Measurements from ENCODE around the gene SNAPC5. TPM values are rescaled to one million over a fixed set of nuclear protein-coding genes. Genes with fewer than 3 reads are reported as not detected.
"Not testable (repeated sequence)": the region's sequence is repeated elsewhere in the genome, so short reads cannot be mapped to it uniquely, and the experiment has no call there.

SNAPC5 gene
- total RNA-seq, 1 experiment from 2014 or later, result 38.2 TPM

DNA sequence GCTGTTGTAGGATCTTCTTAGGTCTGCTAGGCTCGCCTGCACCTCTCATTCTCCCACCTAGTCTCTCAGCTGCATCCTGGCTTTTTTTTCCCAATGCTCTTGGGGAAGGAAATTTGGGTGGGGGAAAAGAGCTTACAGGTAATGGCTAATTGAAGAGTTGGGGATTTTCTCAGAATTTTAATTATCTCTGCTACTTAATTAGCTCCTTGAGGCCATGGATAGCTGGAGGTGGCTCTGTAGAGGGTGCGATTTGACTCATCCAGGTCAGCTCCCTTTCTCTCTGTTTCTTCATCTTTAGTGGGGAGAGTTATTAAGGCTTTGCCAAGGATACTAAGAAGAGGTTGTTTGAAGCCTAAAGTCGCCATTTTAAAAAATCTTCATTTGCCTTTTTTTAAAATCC, 22.6 kb downstream of the SNAPC5 start:
- Histone ChIP-seq H3K4me3 (ENCODE audit: low read length) (no peak overlapping the region), H3K9me3 (ENCODE audit: low read length) (no peaks in the 10 kb centered on the region), H3K9ac (ENCODE audit: low read length) (no peak overlapping the region), H3K79me2 (ENCODE audit: low read length) (no peaks in the 10 kb centered on the region), H3K27ac (ENCODE audit: low read length) (no peak overlapping the region), H3K36me3 (ENCODE audit: low read depth, low read length) (no peaks in the 10 kb centered on the region; the same call in 1 of the 2 replicates), H3K4me2 (ENCODE audit: low read length) (no peak overlapping the region), H2AFZ (ENCODE audit: low read length) (no peak overlapping the region), H3K4me1 (ENCODE audit: insufficient read depth, low read length) (0 out of 2 replicates have a peak, but pooled peaks cover 7% of the 10 kb centered on the region), H3K27me3 (ENCODE audit: low read length) (no peaks in the 10 kb centered on the region), H4K20me1 (ENCODE audit: low read length) (no peaks in the 10 kb centered on the region), H3K9me2 (replicated peaks; ENCODE audit: low read length) (no peaks in the 10 kb centered on the region), H3F3A (ENCODE audit: low read length, unreplicated experiment) (no peaks in the 10 kb centered on the region)
- POLR2A ChIA-PET (ENCODE audit: unreplicated experiment), result no interaction called here
- CTCF ChIA-PET, result no interaction called here
- BruUV-seq (replicated peaks), result no TSS peak
- ATAC-seq, result no peak
- intact Hi-C loops (cut with micrococcal nuclease), result no loop called here
- DNase-seq, result no peak
- TF ChIP-seq EZH2phosphoT487 (IDR thresholded peaks at IDR 0.05; ENCODE audit: borderline replicate concordance, low read length) (no peak), EZH2 (IDR thresholded peaks at IDR 0.05; ENCODE audit: low read length, unreplicated experiment) (no peak)
- TF ChIP-seq, protein P1, sequence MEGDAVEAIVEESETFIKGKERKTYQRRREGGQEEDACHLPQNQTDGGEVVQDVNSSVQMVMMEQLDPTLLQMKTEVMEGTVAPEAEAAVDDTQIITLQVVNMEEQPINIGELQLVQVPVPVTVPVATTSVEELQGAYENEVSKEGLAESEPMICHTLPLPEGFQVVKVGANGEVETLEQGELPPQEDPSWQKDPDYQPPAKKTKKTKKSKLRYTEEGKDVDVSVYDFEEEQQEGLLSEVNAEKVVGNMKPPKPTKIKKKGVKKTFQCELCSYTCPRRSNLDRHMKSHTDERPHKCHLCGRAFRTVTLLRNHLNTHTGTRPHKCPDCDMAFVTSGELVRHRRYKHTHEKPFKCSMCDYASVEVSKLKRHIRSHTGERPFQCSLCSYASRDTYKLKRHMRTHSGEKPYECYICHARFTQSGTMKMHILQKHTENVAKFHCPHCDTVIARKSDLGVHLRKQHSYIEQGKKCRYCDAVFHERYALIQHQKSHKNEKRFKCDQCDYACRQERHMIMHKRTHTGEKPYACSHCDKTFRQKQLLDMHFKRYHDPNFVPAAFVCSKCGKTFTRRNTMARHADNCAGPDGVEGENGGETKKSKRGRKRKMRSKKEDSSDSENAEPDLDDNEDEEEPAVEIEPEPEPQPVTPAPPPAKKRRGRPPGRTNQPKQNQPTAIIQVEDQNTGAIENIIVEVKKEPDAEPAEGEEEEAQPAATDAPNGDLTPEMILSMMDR (conservative IDR thresholded peaks at IDR 0.05; ENCODE audit: low read depth, low read length), result no peak

DNA sequence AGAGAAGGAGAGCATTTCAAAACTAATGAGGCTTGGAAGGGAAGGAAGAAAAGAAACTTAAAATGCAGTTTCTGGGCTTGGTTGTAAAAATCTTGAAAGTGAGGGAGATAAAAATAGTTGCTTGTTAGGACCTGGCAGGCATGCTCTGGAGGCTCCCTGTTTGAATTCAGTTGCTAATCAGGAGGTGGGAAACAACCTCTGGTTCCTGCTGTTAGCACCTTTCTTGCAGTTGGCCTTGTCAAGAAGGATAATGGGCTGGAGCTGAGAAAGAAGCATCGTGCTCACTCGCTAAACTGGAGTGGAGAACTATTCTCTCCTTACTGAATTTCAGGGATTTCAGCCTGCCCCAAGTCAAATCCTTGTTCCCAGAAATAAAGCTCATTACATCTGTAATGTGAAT, 23.4 kb downstream of the SNAPC5 start:
- H3K27me3 ChIP-seq (ENCODE audit: low read length), result no peaks in the 10 kb centered on the region
- H3K4me2 ChIP-seq (ENCODE audit: low read length), result no peak overlapping the region
- 0 out of 2 replicates have a peak, but pooled peaks cover 7% of the 10 kb centered on the region for H3K4me1 ChIP-seq (ENCODE audit: insufficient read depth, low read length)
- H4K20me1 ChIP-seq (ENCODE audit: low read length), result no peaks in the 10 kb centered on the region
- no peaks in the 10 kb centered on the region; the same call in 1 of the 2 replicates for H3K36me3 ChIP-seq (ENCODE audit: low read depth, low read length)
- no peaks in the 10 kb centered on the region for H3K9me3 ChIP-seq (ENCODE audit: low read length)
- intact Hi-C loops (cut with micrococcal nuclease), result no loop called here
- no peak for TF ChIP-seq EZH2phosphoT487 (IDR thresholded peaks at IDR 0.05; ENCODE audit: borderline replicate concordance, low read length)
- TF ChIP-seq, protein P1 (conservative IDR thresholded peaks at IDR 0.05; ENCODE audit: low read depth, low read length), result no peak
- no peak for TF ChIP-seq EZH2 (IDR thresholded peaks at IDR 0.05; ENCODE audit: low read length, unreplicated experiment)
- H2AFZ ChIP-seq (ENCODE audit: low read length), result no peak overlapping the region
- CTCF ChIA-PET, result no interaction called here
- no TSS peak for BruUV-seq (replicated peaks)
- H3K9me2 ChIP-seq (replicated peaks; ENCODE audit: low read length), result no peaks in the 10 kb centered on the region
- no peaks in the 10 kb centered on the region for H3F3A ChIP-seq (ENCODE audit: low read length, unreplicated experiment)
- ATAC-seq (no peak), DNase-seq (no peak)
- no peak overlapping the region for H3K27ac ChIP-seq (ENCODE audit: low read length)
- no peak overlapping the region for H3K4me3 ChIP-seq (ENCODE audit: low read length)
- POLR2A ChIA-PET (ENCODE audit: unreplicated experiment), result no interaction called here
- no peaks in the 10 kb centered on the region for H3K79me2 ChIP-seq (ENCODE audit: low read length)
- H3K9ac ChIP-seq (ENCODE audit: low read length), result no peak overlapping the region

DNA sequence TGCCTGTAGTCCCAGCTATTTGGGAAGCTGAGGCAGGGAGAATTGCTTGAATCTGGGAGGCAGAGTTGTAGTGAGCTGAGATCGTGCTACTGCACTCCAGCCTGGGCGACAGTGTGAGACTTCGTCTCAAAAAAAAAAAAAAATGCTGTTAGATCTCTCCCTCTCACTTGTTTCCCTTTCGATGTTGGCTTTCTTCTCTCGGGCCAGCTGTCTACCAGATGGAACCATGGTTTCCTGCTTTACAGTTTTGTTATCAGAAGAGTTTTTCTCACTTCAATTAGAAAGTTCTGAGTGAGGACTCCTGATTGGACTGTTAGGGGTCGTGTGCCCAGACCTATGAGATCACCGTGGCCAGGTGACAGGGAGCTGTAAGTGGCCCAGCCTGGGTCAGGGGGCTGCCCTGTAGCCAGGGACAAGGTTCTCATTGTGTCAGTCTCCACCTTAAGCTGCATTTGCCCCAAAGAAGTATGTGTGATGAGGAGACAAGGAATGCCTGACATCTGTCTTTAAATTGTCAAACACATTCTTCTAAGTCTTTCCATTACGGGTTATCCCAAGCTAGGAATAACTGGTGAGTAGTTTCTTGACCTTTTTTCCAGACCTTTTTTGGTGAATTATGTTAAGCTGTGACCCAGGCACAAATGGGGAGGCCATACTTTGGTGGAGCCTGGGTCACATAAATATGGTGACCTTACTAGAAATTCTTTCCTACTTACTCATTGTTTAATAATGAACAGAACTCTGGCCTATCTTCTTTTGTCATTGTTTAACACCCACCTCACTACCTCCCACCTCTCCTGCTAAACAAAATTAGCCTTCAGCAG, 25.2 kb downstream of the SNAPC5 start:
- DNase-seq (no peak), ATAC-seq (no peak)
- CTCF ChIA-PET, result no interaction called here
- H3K9me2 ChIP-seq (replicated peaks; ENCODE audit: low read length), result no peaks in the 10 kb centered on the region
- intact Hi-C loops (cut with micrococcal nuclease), result no loop called here
- no peak overlapping the region for H3K4me3 ChIP-seq (ENCODE audit: low read length)
- H3K27ac ChIP-seq (ENCODE audit: low read length), result no peak overlapping the region
- no peak overlapping the region for H2AFZ ChIP-seq (ENCODE audit: low read length)
- H3K9me3 ChIP-seq (ENCODE audit: low read length), result no peaks in the 10 kb centered on the region
- H3K4me1 ChIP-seq (ENCODE audit: insufficient read depth, low read length), result 0 out of 2 replicates have a peak, but pooled peaks cover 7% of the 10 kb centered on the region
- no TSS peak for BruUV-seq (replicated peaks)
- H3K4me2 ChIP-seq (ENCODE audit: low read length), result no peak overlapping the region
- H3K9ac ChIP-seq (ENCODE audit: low read length), result no peak overlapping the region
- no peaks in the 10 kb centered on the region for H3K27me3 ChIP-seq (ENCODE audit: low read length)
- TF ChIP-seq, protein P1 (conservative IDR thresholded peaks at IDR 0.05; ENCODE audit: low read depth, low read length), result no peak
- TF ChIP-seq EZH2 (IDR thresholded peaks at IDR 0.05; ENCODE audit: low read length, unreplicated experiment) (no peak), EZH2phosphoT487 (IDR thresholded peaks at IDR 0.05; ENCODE audit: borderline replicate concordance, low read length) (no peak)
- POLR2A ChIA-PET (ENCODE audit: unreplicated experiment), result no interaction called here
- no peaks in the 10 kb centered on the region for H3F3A ChIP-seq (ENCODE audit: low read length, unreplicated experiment)
- no peaks in the 10 kb centered on the region for H3K79me2 ChIP-seq (ENCODE audit: low read length)
- peaks cover 5% of the 10 kb centered on the region; the same call in 1 of the 2 replicates for H3K36me3 ChIP-seq (ENCODE audit: low read depth, low read length)
- H4K20me1 ChIP-seq (ENCODE audit: low read length), result no peaks in the 10 kb centered on the region

DNA sequence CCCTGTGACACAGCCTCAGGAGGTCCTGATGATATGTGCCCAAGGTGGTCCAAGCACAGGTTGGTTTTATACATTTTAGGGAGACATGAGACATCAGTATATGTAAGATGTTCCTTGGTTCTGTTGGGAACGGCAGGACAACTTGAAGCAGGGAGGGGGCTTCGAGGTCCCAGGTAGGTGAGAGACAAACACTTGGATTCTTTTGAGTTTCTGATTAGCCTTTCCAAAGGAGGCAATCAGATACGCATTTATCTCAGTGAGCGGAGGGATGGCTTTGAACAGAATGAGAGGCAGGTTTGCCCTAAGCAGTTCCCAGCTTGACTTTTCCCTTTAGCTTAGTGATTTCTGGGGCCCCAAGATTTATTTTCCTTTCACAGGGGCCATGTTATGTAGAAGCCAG, 26.7 kb downstream of the SNAPC5 start:
- CTCF ChIA-PET; H2AFZ ChIP-seq (ENCODE audit: low read length); H3F3A ChIP-seq (ENCODE audit: low read length, unreplicated experiment); H4K20me1 ChIP-seq (ENCODE audit: low read length); H3K36me3 ChIP-seq (ENCODE audit: low read depth, low read length); H3K4me3 ChIP-seq (ENCODE audit: low read length); ATAC-seq; H3K4me1 ChIP-seq (ENCODE audit: insufficient read depth, low read length); DNase-seq; H3K79me2 ChIP-seq (ENCODE audit: low read length); intact Hi-C loops (cut with micrococcal nuclease); H3K4me2 ChIP-seq (ENCODE audit: low read length); H3K9ac ChIP-seq (ENCODE audit: low read length); H3K27me3 ChIP-seq (ENCODE audit: low read length); H3K9me2 ChIP-seq (replicated peaks; ENCODE audit: low read length); BruUV-seq (replicated peaks); H3K27ac ChIP-seq (ENCODE audit: low read length); H3K9me3 ChIP-seq (ENCODE audit: low read length): not testable (repeated sequence)
- POLR2A ChIA-PET (ENCODE audit: unreplicated experiment), result interaction anchor here (0.6 kb wide), 1 partner anchor 1593 kb away, joined by 4 read pairs; no protein-coding TSS in a partner anchor

All from PC-3 (cell line).